Caco-2 (cell line): ENCODE data around the gene RRAD. TPM values are rescaled to one million over a fixed set of nuclear protein-coding genes. Genes with fewer than 3 reads are reported as not detected.

Experiments
- BruUV-seq: library from RNA; stranded (reverse); fragments of 400-500 nt; replicated peaks from 2 replicates; lab custom pipeline; 2021; lab: Mats Ljungman, UMichigan
- CTCF ChIA-PET: fragments of 300-600 bp; sonication (Branson Sonifier 250); formaldehyde crosslinking; loops from one replicate; lab custom pipeline; 2022; ENCODE audit warnings: antibody characterized with exemption; lab: Charles Lee
- POLR2A ChIA-PET: fragments of 300-600 bp; sonication (Branson Sonifier 250); formaldehyde crosslinking; loops from one replicate; lab custom pipeline; 2022; ENCODE audit warnings: antibody characterized with exemption; lab: Charles Lee
- DNase-seq, 2 experiments: peaks; one replicate each; pipeline versions ENCODE4 v3.0.0 to v3.0.0-alpha.2; 2020 to 2022
- H3K27me3 ChIP-seq: replicated peaks from 2 replicates; pipeline ENCODE4 v1.6.0; 2011; ENCODE audit warnings: low read length; ENCODE audit not compliant: control insufficient read depth, insufficient read depth
- H3K36me3 ChIP-seq: 2 replicates; pipeline ENCODE4 v1.5.1; 2011; ENCODE audit warnings: low read length; ENCODE audit not compliant: control insufficient read depth, insufficient read depth
- H3K4me1 ChIP-seq: fragments of 250-450 bp; sonication (Bioruptor Pico); 2 replicates; pipeline ENCODE4 v1.5.1; 2020; ENCODE audit warnings: mild to moderate bottlenecking
- H3K4me3 ChIP-seq: 2 replicates; pipeline ENCODE4 v1.5.1; 2011; ENCODE audit warnings: low read depth, mild to moderate bottlenecking, control low read depth, low read length
- H3K9me3 ChIP-seq: fragments of 250-450 bp; sonication (Bioruptor Pico); 2 replicates; pipeline ENCODE4 v1.5.1; 2020; ENCODE audit warnings: mild to moderate bottlenecking, moderate library complexity
- H3K27ac Mint-ChIP-seq: one replicate; pipeline ENCODE4 v1.8.0; 2022; ENCODE audit warnings: mixed read lengths; ENCODE audit not compliant: unreplicated experiment
- H3K27me3 Mint-ChIP-seq: one replicate; pipeline ENCODE4 v1.8.0; 2022; ENCODE audit warnings: mixed read lengths; ENCODE audit not compliant: insufficient read depth, unreplicated experiment
- H3K36me3 Mint-ChIP-seq: one replicate; pipeline ENCODE4 v1.8.0; 2022; ENCODE audit warnings: mild to moderate bottlenecking, mixed read lengths; ENCODE audit not compliant: insufficient read depth, unreplicated experiment
- H3K4me1 Mint-ChIP-seq: one replicate; pipeline ENCODE4 v1.8.0; 2022; ENCODE audit warnings: low read depth, mixed read lengths; ENCODE audit not compliant: unreplicated experiment
- H3K4me3 Mint-ChIP-seq: one replicate; pipeline ENCODE4 v1.8.0; 2022; ENCODE audit warnings: mild to moderate bottlenecking, moderate library complexity, mixed read lengths; ENCODE audit not compliant: unreplicated experiment
- H3K9me3 Mint-ChIP-seq: one replicate; pipeline ENCODE4 v1.8.0; 2022; ENCODE audit warnings: mixed read lengths; ENCODE audit not compliant: unreplicated experiment
- CTCF ChIP-seq, 2 experiments: fragments of 200-600 bp in 1 of 2; IDR thresholded peaks; 1 replicate in 1 of 2; 2 replicates in 1 of 2; pipeline versions ENCODE4 v1.5.1 to v1.8.0; 2011 to 2022; ENCODE audit warnings: antibody characterized with exemption in 1 of 2, control low read depth in 1 of 2, inconsistent platforms in 1 of 2, low read depth in 1 of 2, low read length in 1 of 2, mild to moderate bottlenecking in 1 of 2, moderate library complexity in 1 of 2; ENCODE audit not compliant: insufficient read depth in 1 of 2, severe bottlenecking in 1 of 2, unreplicated experiment in 1 of 2
- intact Hi-C: fragments of 100-400 bp; cut with micrococcal nuclease; formaldehyde crosslinking; loops from one replicate; pipeline ENCODE4 v1.10.0; 2022; ENCODE audit not compliant: unreplicated experiment
- total RNA-seq: library from RNA; stranded (reverse); gene quantifications from 2 replicates; pipeline ENCODE4 v1.2.3, GENCODE V29; 2022

Gene RRAD
- total RNA-seq, 1 experiment from 2014 or later = 1.1 TPM

GRCh38 chr16:66917741-66918140 lies 7.6 kb downstream of the RRAD start:
- H3K36me3 Mint-ChIP-seq = no peaks in the 10 kb centered on the region
- H3K9me3 Mint-ChIP-seq = no peaks in the 10 kb centered on the region
- Histone ChIP-seq H3K36me3 (no peaks in the 10 kb centered on the region), H3K9me3 (no peaks in the 10 kb centered on the region), H3K4me1 (no peaks in the 10 kb centered on the region), H3K4me3 (no peak overlapping the region), H3K27me3 (no peaks in the 10 kb centered on the region)
- no peak overlapping the region for H3K4me3 Mint-ChIP-seq
- ChIA-PET CTCF (interaction anchor here (1.1 to 1.7 kb wide), 2 partner anchors 7 to 13 kb away, joined by 3 to 4 read pairs; no protein-coding TSS in a partner anchor), POLR2A (no interaction called here)
- H3K4me1 Mint-ChIP-seq = no peaks in the 10 kb centered on the region
- no TSS peak for BruUV-seq
- TF ChIP-seq CTCF (IDR thresholded peaks at IDR 0.05; ENCODE audit: insufficient read depth in 1 of 2, low read depth in 1 of 2, low read length in 1 of 2, severe bottlenecking in 1 of 2, unreplicated experiment in 1 of 2) = no peak
- intact Hi-C loops = no loop called here
- no peak for DNase-seq
- no peak overlapping the region for H3K27ac Mint-ChIP-seq
- H3K27me3 Mint-ChIP-seq = no peaks in the 10 kb centered on the region

GRCh38 chr16:66916518-66916917 lies 8.8 kb downstream of the RRAD start:
- TF ChIP-seq CTCF (IDR thresholded peaks at IDR 0.05; ENCODE audit: insufficient read depth in 1 of 2, low read depth in 1 of 2, low read length in 1 of 2, severe bottlenecking in 1 of 2, unreplicated experiment in 1 of 2) = no peak
- no peak overlapping the region for H3K4me3 Mint-ChIP-seq
- CTCF ChIA-PET = no interaction called here
- Histone ChIP-seq H3K36me3 (no peaks in the 10 kb centered on the region), H3K4me3 (no peak overlapping the region), H3K4me1 (no peaks in the 10 kb centered on the region), H3K27me3 (no peaks in the 10 kb centered on the region), H3K9me3 (no peaks in the 10 kb centered on the region)
- no peak overlapping the region for H3K27ac Mint-ChIP-seq
- POLR2A ChIA-PET = no interaction called here
- intact Hi-C loops = no loop called here
- no peaks in the 10 kb centered on the region for H3K9me3 Mint-ChIP-seq
- no peaks in the 10 kb centered on the region for H3K36me3 Mint-ChIP-seq
- DNase-seq = no peak
- no peaks in the 10 kb centered on the region for H3K27me3 Mint-ChIP-seq
- H3K4me1 Mint-ChIP-seq = no peaks in the 10 kb centered on the region
- BruUV-seq = no TSS peak

DNA sequence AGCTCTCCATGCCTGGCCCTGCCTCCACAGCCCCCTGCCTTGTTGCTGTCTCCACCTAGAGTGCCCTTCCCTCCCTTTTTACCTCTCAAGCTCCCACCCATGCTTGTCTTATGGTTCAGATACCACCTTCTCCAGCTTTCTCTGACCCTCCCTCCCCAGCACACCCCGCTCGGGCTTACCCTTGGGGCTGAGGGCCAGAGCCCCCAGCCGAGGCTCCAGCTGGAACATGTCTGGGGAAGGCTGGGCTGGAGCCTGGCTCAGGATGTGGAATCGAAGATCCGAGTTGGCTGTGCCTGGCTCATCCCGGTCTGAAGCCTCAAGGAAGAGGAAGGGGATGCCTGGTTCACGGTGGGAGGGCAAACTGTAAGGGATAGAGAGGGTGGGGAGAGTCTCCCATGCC lies 10.3 kb downstream of the RRAD start:
- POLR2A ChIA-PET = no interaction called here
- no peaks in the 10 kb centered on the region for H3K27me3 Mint-ChIP-seq
- H3K4me1 Mint-ChIP-seq = no peaks in the 10 kb centered on the region

More for the DNA sequence above, 10.3 kb downstream of the RRAD start:
- no peak overlapping the region for H3K4me3 Mint-ChIP-seq
- H3K36me3 Mint-ChIP-seq = no peaks in the 10 kb centered on the region
- Histone ChIP-seq H3K36me3 (no peaks in the 10 kb centered on the region), H3K27me3 (no peaks in the 10 kb centered on the region), H3K4me3 (no peak overlapping the region), H3K9me3 (no peaks in the 10 kb centered on the region), H3K4me1 (0 out of 2 replicates have a peak, but pooled peaks cover 5% of the 10 kb centered on the region)
- intact Hi-C loops = no loop called here
- no peaks in the 10 kb centered on the region for H3K9me3 Mint-ChIP-seq
- no peak for TF ChIP-seq CTCF (IDR thresholded peaks at IDR 0.05; ENCODE audit: insufficient read depth in 1 of 2, low read depth in 1 of 2, low read length in 1 of 2, severe bottlenecking in 1 of 2, unreplicated experiment in 1 of 2)
- H3K27ac Mint-ChIP-seq = no peak overlapping the region
- DNase-seq = no peak
- BruUV-seq = no TSS peak
- CTCF ChIA-PET = no interaction called here
